OCI-LY3 (cell line): ENCODE data around the gene CARM1.

Source experiments
- EZH2phosphoT487 ChIP-seq: fragments of 200-600 bp; shearing (Covaris generic); IDR thresholded peaks from 2 replicates; pipeline ENCODE4 v1.6.1; 2018; ENCODE audit warnings: antibody characterized with exemption, mixed run types, low read depth
- TF ChIP-seq, protein P1 (sequence below): fragments of 200-600, 300-600 bp; sonication (generic); IDR thresholded peaks from 2 replicates; pipeline ENCODE4 v1.5.1; 2014; ENCODE audit warnings: antibody characterized with exemption, low read length, low read depth

DNA sequence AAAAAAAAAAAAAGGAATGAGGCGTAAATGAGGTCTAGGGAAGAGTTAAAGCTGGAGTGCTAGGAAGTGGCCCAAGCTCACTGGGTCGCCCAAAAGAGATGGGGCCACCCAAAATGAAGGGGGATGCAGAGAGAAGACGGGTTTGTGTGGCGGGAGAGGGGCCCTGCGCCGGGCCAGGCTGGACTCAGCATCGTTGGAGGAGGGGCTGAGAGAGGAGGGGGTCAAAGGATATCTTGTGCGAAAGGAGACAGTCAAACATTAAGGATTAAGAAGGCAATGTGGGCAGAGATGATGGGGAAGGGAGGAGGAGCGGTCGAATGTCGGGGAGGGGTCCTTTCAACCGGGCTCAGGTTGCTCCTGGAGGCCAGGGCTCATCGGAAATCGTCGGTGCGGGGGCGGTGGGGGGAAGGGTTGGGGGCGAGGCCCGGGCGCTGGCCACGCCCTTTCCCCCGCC lies 825 bp upstream of the CARM1 start:
- TF ChIP-seq, protein P1, sequence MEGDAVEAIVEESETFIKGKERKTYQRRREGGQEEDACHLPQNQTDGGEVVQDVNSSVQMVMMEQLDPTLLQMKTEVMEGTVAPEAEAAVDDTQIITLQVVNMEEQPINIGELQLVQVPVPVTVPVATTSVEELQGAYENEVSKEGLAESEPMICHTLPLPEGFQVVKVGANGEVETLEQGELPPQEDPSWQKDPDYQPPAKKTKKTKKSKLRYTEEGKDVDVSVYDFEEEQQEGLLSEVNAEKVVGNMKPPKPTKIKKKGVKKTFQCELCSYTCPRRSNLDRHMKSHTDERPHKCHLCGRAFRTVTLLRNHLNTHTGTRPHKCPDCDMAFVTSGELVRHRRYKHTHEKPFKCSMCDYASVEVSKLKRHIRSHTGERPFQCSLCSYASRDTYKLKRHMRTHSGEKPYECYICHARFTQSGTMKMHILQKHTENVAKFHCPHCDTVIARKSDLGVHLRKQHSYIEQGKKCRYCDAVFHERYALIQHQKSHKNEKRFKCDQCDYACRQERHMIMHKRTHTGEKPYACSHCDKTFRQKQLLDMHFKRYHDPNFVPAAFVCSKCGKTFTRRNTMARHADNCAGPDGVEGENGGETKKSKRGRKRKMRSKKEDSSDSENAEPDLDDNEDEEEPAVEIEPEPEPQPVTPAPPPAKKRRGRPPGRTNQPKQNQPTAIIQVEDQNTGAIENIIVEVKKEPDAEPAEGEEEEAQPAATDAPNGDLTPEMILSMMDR: no peak
- no peak for TF ChIP-seq EZH2phosphoT487
